Measurements from ENCODE around the gene HCRTR2. TPM values are rescaled to one million over a fixed set of nuclear protein-coding genes. Genes with fewer than 3 reads are reported as not detected.

Gene HCRTR2
- total RNA-seq (not detected), polyA plus RNA-seq (not detected)

- no peak within 1 kb of the TSS for H3K4me3 ChIP-seq (ENCODE audit: low read length)
- H3K36me3 ChIP-seq (ENCODE audit: insufficient read depth, low read length), result no peaks in the 10 kb centered on the region
- Mint-ChIP-seq H3K4me1 (no peaks in the 10 kb centered on the region), H3K27me3 (peaks cover 0 to 1% of the 10 kb centered on the region in 2 donors), H3K27ac (no peak within 1 kb of the TSS), H3K4me3 (no peak within 1 kb of the TSS), H3K9me3 (peaks cover 6 to 21% (median 16%) of the 10 kb centered on the region in 5 donors), H3K36me3 (peaks cover 0 to 6% (median 0%) of the 10 kb centered on the region in 3 donors)
- H3K27me3 ChIP-seq (ENCODE audit: insufficient read depth, low read length, poor library complexity, severe bottlenecking), result no peaks in the 10 kb centered on the region
- DNase-seq, result no peak
- ChIA-PET POLR2A (no interaction called here), CTCF (no interaction called here)
- no peak within 1 kb of the TSS for H3K27ac ChIP-seq (ENCODE audit: low read depth, low read length)
- H3K4me1 ChIP-seq (ENCODE audit: insufficient read depth, low read length), result no peaks in the 10 kb centered on the region
- H3K9me3 ChIP-seq (ENCODE audit: low read length), result no peaks in the 10 kb centered on the region
These were observed at the start of gene HCRTR2 for GRCh38 chr6:55174211-55175026. Gene HCRTR2 (plus strand): TSS chr6:55174515. CDS start chr6:55174588, 73 bp downstream.

GRCh38 chr6:55130806-55131324 lies 43.5 kb upstream of the HCRTR2 start:
- ChIA-PET CTCF (no interaction called here), POLR2A (no interaction called here)
- Mint-ChIP-seq H3K36me3 (no peaks in the 10 kb centered on the region), H3K9me3 (peaks cover 7 to 31% (median 21%) of the 10 kb centered on the region in 5 donors), H3K27me3 (no peaks in the 10 kb centered on the region), H3K27ac (no peak overlapping the region), H3K4me1 (no peaks in the 10 kb centered on the region), H3K4me3 (no peak overlapping the region)
- no peaks in the 10 kb centered on the region for H3K27me3 ChIP-seq (ENCODE audit: insufficient read depth, low read length, poor library complexity, severe bottlenecking)
- no peaks in the 10 kb centered on the region for H3K4me1 ChIP-seq (ENCODE audit: insufficient read depth, low read length)
- H3K27ac ChIP-seq (ENCODE audit: low read depth, low read length), result no peak overlapping the region
- no peak overlapping the region for H3K4me3 ChIP-seq (ENCODE audit: low read length)
- H3K36me3 ChIP-seq (ENCODE audit: insufficient read depth, low read length), result no peaks in the 10 kb centered on the region
- no peaks in the 10 kb centered on the region for H3K9me3 ChIP-seq (ENCODE audit: low read length)
- DNase-seq, result no peak

GRCh38 chr6:55131616-55132015 lies 42.7 kb upstream of the HCRTR2 start:
- ChIA-PET POLR2A (no interaction called here), CTCF (no interaction called here)
- Mint-ChIP-seq H3K4me3 (no peak overlapping the region), H3K27me3 (no peaks in the 10 kb centered on the region), H3K9me3 (peaks cover 7 to 34% (median 24%) of the 10 kb centered on the region in 5 donors), H3K27ac (no peak overlapping the region), H3K4me1 (no peaks in the 10 kb centered on the region), H3K36me3 (no peaks in the 10 kb centered on the region)
- Histone ChIP-seq H3K9me3 (ENCODE audit: low read length) (no peaks in the 10 kb centered on the region), H3K4me3 (ENCODE audit: low read length) (no peak overlapping the region), H3K4me1 (ENCODE audit: insufficient read depth, low read length) (no peaks in the 10 kb centered on the region), H3K27me3 (ENCODE audit: insufficient read depth, low read length, poor library complexity, severe bottlenecking) (no peaks in the 10 kb centered on the region), H3K27ac (ENCODE audit: low read depth, low read length) (no peak overlapping the region), H3K36me3 (ENCODE audit: insufficient read depth, low read length) (no peaks in the 10 kb centered on the region)
- no peak for DNase-seq

- CTCF ChIA-PET, result no interaction called here
These were observed 37.4 kb upstream of the HCRTR2 start for GRCh38 chr6:55136916-55137315.

GRCh38 chr6:55137929-55138693 lies 36.2 kb upstream of the HCRTR2 start:
- H3K27me3 ChIP-seq (ENCODE audit: insufficient read depth, low read length, poor library complexity, severe bottlenecking), result no peaks in the 10 kb centered on the region
- CTCF ChIA-PET, result interaction anchor here (0.9 kb wide), 1 partner anchor 9 kb away, joined by 3 read pairs; no protein-coding TSS in a partner anchor
- POLR2A ChIA-PET, result no interaction called here
- no peaks in the 10 kb centered on the region for H3K27me3 Mint-ChIP-seq
- no peaks in the 10 kb centered on the region for H3K4me1 ChIP-seq (ENCODE audit: insufficient read depth, low read length)
- H3K27ac Mint-ChIP-seq, result no peak overlapping the region
- H3K4me1 Mint-ChIP-seq, result no peaks in the 10 kb centered on the region
- no peak overlapping the region for H3K4me3 ChIP-seq (ENCODE audit: low read length)
- H3K36me3 Mint-ChIP-seq, result no peaks in the 10 kb centered on the region
- H3K36me3 ChIP-seq (ENCODE audit: insufficient read depth, low read length), result no peaks in the 10 kb centered on the region
- no peak overlapping the region for H3K27ac ChIP-seq (ENCODE audit: low read depth, low read length)
- peaks cover 0 to 25% (median 9%) of the 10 kb centered on the region in 5 donors for H3K9me3 Mint-ChIP-seq
- no peak overlapping the region for H3K4me3 Mint-ChIP-seq
- no peaks in the 10 kb centered on the region for H3K9me3 ChIP-seq (ENCODE audit: low read length)
- no peak for DNase-seq

More at GRCh38 chr6:55136916-55137315, 37.4 kb upstream of the HCRTR2 start:
- H3K9me3 Mint-ChIP-seq, result peaks cover 0 to 28% (median 9%) of the 10 kb centered on the region in 5 donors
- POLR2A ChIA-PET, result no interaction called here
- Histone ChIP-seq H3K4me1 (ENCODE audit: insufficient read depth, low read length) (no peaks in the 10 kb centered on the region), H3K27ac (ENCODE audit: low read depth, low read length) (no peak overlapping the region), H3K27me3 (ENCODE audit: insufficient read depth, low read length, poor library complexity, severe bottlenecking) (no peaks in the 10 kb centered on the region), H3K9me3 (ENCODE audit: low read length) (no peaks in the 10 kb centered on the region), H3K4me3 (ENCODE audit: low read length) (no peak overlapping the region), H3K36me3 (ENCODE audit: insufficient read depth, low read length) (no peaks in the 10 kb centered on the region)
- H3K27me3 Mint-ChIP-seq, result no peaks in the 10 kb centered on the region
- no peaks in the 10 kb centered on the region for H3K36me3 Mint-ChIP-seq
- DNase-seq, result no peak
- H3K27ac Mint-ChIP-seq, result no peak overlapping the region
- H3K4me3 Mint-ChIP-seq, result no peak overlapping the region
- no peaks in the 10 kb centered on the region for H3K4me1 Mint-ChIP-seq

- Mint-ChIP-seq H3K4me3 (no peak overlapping the region), H3K4me1 (no peaks in the 10 kb centered on the region), H3K36me3 (no peaks in the 10 kb centered on the region), H3K27me3 (no peaks in the 10 kb centered on the region), H3K27ac (no peak overlapping the region), H3K9me3 (peaks cover 3 to 34% (median 16%) of the 10 kb centered on the region in 5 donors)
- Histone ChIP-seq H3K36me3 (ENCODE audit: insufficient read depth, low read length) (no peaks in the 10 kb centered on the region), H3K27me3 (ENCODE audit: insufficient read depth, low read length, poor library complexity, severe bottlenecking) (no peaks in the 10 kb centered on the region), H3K9me3 (ENCODE audit: low read length) (no peaks in the 10 kb centered on the region), H3K4me3 (ENCODE audit: low read length) (no peak overlapping the region), H3K27ac (ENCODE audit: low read depth, low read length) (no peak overlapping the region), H3K4me1 (ENCODE audit: insufficient read depth, low read length) (no peaks in the 10 kb centered on the region)
- DNase-seq, result no peak
- ChIA-PET POLR2A (no interaction called here), CTCF (no interaction called here)
These were observed 32.7 kb upstream of the HCRTR2 start for GRCh38 chr6:55141611-55142010.

GRCh38 chr6:55142610-55143009 lies 31.7 kb upstream of the HCRTR2 start:
- Mint-ChIP-seq H3K27me3 (no peaks in the 10 kb centered on the region), H3K9me3 (peaks cover 3 to 37% (median 13%) of the 10 kb centered on the region in 5 donors), H3K36me3 (no peaks in the 10 kb centered on the region), H3K4me1 (no peaks in the 10 kb centered on the region), H3K27ac (no peak overlapping the region), H3K4me3 (no peak overlapping the region)
- ChIA-PET CTCF (no interaction called here), POLR2A (no interaction called here)
- Histone ChIP-seq H3K4me3 (ENCODE audit: low read length) (no peak overlapping the region), H3K36me3 (ENCODE audit: insufficient read depth, low read length) (no peaks in the 10 kb centered on the region), H3K27me3 (ENCODE audit: insufficient read depth, low read length, poor library complexity, severe bottlenecking) (no peaks in the 10 kb centered on the region), H3K9me3 (ENCODE audit: low read length) (no peaks in the 10 kb centered on the region), H3K27ac (ENCODE audit: low read depth, low read length) (no peak overlapping the region), H3K4me1 (ENCODE audit: insufficient read depth, low read length) (no peaks in the 10 kb centered on the region)
- no peak for DNase-seq

- no peaks in the 10 kb centered on the region for H3K27me3 ChIP-seq (ENCODE audit: insufficient read depth, low read length, poor library complexity, severe bottlenecking)
- Mint-ChIP-seq H3K27me3 (no peaks in the 10 kb centered on the region), H3K4me1 (no peaks in the 10 kb centered on the region), H3K4me3 (no peak overlapping the region), H3K9me3 (peaks cover 6 to 27% (median 10%) of the 10 kb centered on the region in 5 donors), H3K27ac (no peak overlapping the region), H3K36me3 (peaks cover 0 to 2% (median 0%) of the 10 kb centered on the region in 3 donors)
- POLR2A ChIA-PET, result no interaction called here
- H3K9me3 ChIP-seq (ENCODE audit: low read length), result no peaks in the 10 kb centered on the region
- CTCF ChIA-PET, result no interaction called here
- H3K36me3 ChIP-seq (ENCODE audit: insufficient read depth, low read length), result no peaks in the 10 kb centered on the region
- H3K4me1 ChIP-seq (ENCODE audit: insufficient read depth, low read length), result no peaks in the 10 kb centered on the region
- H3K27ac ChIP-seq (ENCODE audit: low read depth, low read length), result no peak overlapping the region
- DNase-seq, result no peak
- H3K4me3 ChIP-seq (ENCODE audit: low read length), result no peak overlapping the region
These were observed 21.0 kb upstream of the HCRTR2 start for GRCh38 chr6:55153284-55153683.
